GM19438 (cell line): ENCODE results near the gene TSN.
"Not testable (repeated sequence)": the region's sequence is repeated elsewhere in the genome, so short reads cannot be mapped to it uniquely, and the experiment has no call there.

Source experiments
- ATAC-seq: cut with Tn5 transposase; IDR thresholded peaks from one replicate; pipeline ENCODE4 v1.9.1; 2021; ENCODE audit warnings: low read depth; ENCODE audit not compliant: unreplicated experiment

The TSN gene

DNA sequence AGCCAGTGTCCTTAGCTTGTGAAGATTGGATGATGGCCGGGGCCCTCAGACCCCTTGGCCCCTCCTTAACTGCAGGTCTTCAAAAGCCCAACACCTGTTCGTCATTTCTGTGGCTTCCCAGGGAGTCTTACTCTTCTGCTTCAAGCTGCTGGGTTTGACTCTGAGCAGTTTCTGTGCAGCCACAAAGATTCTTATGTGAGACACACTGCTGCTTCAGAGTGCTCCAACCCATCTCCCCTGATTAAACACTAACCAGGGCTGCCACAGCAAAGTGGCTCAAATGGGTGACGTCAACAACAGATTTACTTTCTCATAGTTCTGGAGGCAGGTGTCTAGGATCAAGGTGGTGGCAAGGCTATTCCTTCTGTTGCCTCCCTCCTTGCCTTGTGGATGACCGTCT lies 40.8 kb downstream of the TSN start:
- ATAC-seq, result peak; percentile 91

- no peak for ATAC-seq
Observed at GRCh38 chr2:121798617-121799016, 43.2 kb downstream of the TSN start.

DNA sequence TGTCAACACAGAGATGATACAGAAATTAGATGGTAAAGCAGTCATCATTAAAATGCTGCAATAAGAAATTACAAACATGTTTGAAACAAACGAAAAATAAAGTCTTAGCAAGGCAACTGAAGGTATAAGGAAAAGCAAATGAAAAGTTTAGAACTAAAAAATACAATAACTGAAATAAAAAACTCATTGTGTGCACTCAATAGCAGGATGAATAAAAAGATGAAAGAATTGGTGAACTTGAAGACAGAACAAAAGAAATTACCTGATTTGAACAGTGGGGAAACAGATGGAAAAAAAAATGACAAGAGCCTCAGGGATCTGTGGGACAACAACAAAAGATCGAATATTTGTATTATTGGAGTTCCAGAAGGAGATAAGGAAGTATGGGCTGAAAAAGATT lies 46.5 kb downstream of the TSN start:
- ATAC-seq, result no peak

DNA sequence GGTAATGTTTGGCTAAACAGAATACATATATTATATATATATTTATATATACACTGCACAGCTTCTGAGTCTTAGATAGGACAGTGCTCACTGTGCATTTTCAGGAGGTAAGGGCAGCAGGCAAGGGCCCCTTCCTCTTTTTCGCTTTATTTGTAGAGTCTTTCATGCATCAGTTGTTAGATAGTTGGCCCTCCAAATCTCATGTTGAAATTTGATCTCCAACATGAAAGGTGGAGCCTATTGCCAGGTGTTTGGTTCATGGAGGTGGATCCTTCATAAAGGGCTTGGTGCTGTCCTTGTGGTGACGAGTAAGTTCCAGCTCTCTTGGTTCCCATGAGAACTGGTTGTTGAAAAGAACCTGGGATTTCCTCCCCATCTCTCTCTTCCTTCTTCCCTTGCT lies 48.1 kb downstream of the TSN start:
- no peak for ATAC-seq

- ATAC-seq, result peak; percentile 74
Observed at GRCh38 chr2:121804340-121804739, 48.9 kb downstream of the TSN start.

DNA sequence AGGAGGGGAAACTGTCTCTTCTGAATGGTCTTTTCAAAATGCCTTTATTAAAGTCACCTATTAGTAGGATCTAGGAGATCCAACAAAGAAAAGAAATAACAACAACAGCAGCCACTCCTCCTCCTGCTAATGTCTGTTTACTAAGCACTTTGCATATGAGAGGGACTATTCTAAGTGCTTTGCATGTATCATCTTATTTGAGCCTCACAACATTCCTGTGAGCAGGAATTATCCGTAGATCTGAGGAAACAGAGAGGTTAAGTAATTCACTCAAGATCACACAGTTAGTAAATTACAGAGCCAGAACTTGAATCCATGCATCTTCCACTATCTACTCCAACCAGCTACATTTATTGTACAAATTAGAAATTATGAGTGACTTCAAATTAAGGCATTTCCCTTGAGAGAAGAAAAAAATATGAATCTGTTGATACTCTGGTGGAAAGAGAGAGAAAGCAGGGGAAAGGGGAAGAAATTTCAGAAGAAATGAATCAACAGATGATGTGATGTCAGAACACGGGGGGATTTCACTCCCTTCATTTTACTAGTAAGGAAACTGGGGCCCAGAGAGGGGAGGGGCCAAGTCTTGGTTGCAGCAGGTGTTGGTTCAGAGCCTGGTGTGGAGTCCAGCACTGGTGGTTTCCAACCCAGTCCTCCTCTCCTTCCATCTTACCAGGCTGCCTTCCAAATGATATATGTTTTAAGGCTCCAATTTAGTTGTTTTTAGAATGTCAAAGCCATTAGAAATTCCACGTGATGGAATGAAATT lies 49.7 kb downstream of the TSN start:
- no peak for ATAC-seq

DNA sequence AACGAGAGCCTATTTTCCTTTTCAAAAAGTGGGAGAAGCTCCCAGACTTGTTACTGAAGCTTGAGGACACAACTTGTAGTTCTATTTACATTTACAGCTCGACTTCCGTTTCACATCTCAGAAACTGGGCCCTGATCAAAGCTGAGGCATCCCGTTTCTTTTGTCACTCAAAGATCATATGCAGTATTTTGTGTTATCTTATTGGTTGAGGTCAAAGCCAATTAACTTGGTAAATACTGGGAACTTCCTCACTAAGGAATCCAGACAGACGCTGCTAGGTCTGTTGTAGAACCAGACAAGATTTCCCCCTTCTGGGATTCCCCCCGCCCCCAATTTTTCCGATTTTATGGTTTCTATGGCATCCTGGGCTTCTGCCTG lies 50.3 kb downstream of the TSN start:
- ATAC-seq, result no peak

DNA sequence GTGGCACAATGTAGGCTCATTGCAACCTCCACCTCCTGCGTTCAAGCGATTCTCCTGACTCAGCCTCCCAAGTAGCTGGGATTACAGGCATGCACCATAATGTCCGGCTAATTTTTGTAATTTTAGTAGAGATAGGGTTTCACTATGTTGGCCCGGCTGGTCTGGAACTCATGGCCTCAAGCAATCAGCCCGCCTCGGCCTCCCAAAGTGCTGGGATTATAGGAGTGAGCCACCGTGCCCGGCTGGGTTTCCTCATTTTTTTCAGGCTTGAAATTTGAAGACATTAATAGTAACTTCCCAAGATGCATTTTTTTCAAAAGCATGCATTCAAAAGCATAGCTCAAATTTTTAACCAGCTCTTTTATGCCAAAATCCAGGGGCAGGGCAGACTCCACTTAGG lies 52.3 kb downstream of the TSN start:
- ATAC-seq, result not testable (repeated sequence)

DNA sequence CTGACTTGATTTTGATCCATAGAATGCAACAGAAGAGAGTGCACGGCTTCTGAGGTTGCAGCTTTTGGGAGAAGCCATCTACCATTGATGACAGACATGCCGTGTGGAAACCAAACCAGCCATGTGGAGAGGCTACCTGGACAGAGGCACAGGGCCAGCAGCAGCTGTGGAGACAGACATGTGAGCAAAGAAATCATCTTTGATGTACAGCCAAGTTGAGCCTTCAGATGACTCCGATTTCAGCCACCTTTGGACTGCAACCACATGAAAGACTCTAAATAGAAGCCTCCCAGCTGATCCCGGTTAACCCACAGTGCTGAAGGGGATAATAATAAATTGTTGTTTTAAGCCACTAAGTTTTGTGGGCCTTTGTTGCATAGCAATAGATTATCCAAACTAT lies 54.2 kb downstream of the TSN start:
- ATAC-seq, result no peak

DNA sequence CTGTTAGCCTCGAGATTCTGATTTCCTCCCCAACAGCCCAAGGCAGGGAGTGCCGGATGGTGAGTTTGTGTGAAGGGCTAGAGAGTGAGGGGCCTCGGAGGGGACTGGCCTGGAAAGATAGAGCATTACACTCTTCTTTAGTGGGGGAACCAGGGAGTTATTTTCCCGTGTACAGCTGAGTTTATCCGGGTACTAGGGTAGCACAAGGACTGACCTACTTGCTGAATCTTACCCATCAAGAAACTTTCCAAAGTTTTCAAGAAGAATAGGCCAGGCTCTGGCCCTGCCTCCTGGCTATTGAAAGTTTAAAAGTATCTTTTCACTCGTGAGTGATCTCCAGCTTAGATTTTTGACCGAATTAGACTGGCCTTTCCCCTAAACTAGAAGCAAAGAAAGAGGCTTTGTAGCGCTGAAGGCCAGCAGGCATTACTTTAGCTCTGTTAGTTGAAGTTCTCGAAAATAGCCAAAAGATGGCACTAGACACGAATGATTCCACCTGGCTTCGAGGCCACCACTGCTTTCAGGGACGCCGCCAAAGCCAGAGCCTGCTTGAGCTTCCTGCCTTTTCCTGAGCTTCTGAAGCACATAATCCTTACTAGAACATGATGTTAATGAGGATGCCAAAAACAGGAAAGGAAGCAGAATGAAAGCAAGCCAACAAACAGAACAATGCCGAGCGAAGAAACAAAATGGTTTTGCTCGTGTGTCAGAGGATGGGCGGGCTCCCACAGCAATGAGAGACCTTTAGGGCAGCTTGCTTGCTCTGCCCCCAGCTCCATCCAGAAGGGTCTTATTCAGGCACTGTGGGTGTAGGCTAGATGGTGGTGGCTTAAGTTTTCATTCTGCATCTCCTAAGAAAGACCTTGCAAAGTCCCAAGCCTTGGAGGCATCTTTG lies 55.8 kb downstream of the TSN start:
- no peak for ATAC-seq

DNA sequence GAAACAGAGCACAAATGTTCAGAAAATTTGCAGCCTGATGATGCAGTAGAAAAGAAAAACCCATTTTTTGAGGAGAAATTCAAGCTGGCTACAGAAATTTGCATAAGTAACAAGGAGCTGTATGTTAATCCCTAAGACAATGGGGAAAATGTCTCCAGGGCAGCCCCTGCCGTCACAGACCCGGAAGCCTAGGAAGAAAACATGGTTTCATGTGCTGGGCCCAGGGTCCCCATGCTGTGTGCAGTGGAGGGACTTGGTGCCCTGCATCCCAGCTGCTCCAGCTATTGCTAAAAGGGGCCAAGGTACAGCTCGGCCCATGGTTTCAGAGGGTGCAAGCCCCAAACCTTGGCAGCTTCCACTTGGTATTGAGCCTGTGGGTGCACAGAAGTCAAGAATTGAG lies 57.6 kb downstream of the TSN start:
- ATAC-seq, result not testable (repeated sequence)

DNA sequence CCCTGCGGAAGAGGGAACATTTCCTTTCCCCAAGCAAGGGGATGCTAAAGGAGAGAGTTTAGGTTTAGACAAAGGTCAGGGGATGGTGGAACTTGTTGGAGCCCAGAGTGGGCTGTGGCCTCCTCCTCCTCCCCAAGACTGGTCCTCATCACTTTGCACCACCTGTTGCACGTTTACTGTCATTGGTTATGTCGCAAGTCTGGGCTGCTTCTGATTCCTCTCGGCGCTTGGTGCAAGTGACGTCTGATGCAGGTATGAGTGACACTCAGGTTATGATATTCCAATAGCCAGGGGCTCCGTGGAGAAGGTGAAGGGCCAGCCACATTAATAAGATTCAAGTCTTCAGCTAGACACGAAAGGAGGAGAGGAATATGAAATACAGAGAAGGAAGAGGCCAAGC lies 59.8 kb downstream of the TSN start:
- no peak for ATAC-seq

GRCh38 chr2:121816797-121817196 lies 61.3 kb downstream of the TSN start:
- no peak for ATAC-seq

GRCh38 chr2:121817304-121817703 lies 61.9 kb downstream of the TSN start:
- not testable (repeated sequence) for ATAC-seq
